ENCODE results near the gene THEM5. TPM values are rescaled to one million over a fixed set of nuclear protein-coding genes. Genes with fewer than 3 reads are reported as not detected.
"Not testable (repeated sequence)": the region's sequence is repeated elsewhere in the genome, so short reads cannot be mapped to it uniquely, and the experiment has no call there.

THEM5 gene
- total RNA-seq, 1 donor from 2014 or later, result not detected

DNA sequence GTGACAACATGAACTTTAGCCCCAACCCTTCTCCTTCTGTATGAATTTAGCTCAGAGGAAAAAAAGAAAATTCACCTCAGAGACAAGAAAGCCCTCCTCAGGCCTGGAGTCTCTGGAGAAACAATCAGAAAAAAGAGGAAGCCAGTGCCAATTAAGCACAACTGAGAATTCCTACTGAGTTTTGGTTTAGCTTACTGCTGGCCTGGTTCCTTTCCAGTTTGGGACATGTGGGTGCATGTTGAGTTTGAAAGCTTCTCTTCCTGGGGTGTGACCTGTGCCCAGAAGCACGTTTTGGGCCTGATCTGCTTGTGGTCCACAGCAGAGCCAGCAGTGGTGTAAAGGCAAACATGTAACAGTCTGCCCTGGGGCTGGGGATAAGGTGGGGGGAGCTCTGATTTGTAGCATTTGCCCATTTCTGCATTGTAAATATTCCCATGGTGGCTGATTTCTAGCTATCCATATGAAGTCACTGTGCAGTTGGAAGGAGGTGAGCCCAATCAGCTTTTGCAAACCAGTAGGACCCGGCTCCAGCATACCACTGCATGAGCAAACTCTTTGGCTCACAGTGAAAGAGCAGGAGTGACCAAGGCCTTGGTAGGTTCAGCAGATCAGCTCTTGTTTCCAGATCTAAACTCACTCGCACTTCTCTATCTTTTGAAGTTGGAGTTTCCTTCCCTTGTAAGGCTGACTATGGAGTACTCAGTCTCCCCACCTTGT, 4.7 kb upstream of the THEM5 start:
- Histone ChIP-seq H3K4me3 (ENCODE audit: low read length in 3 of 3) (no peak overlapping the region), H3K9me3 (ENCODE audit: control insufficient read depth in 3 of 3, low read length in 3 of 3) (no peaks in the 10 kb centered on the region), H3K9ac (ENCODE audit: low read depth in 1 of 3, low read length in 3 of 3) (no peak overlapping the region), H3K27ac (ENCODE audit: low read depth, low read length) (no peak overlapping the region), H3K27me3 (ENCODE audit: control insufficient read depth in 3 of 3, insufficient read depth in 3 of 3, low read length in 3 of 3) (peaks cover 0 to 5% (median 4%) of the 10 kb centered on the region in 3 donors), H3K36me3 (ENCODE audit: control insufficient read depth in 3 of 3, insufficient read depth in 3 of 3, low read length in 3 of 3) (no peaks in the 10 kb centered on the region), H3K4me1 (ENCODE audit: control insufficient read depth in 3 of 3, insufficient read depth in 3 of 3, low read length in 3 of 3) (no peaks in the 10 kb centered on the region)

DNA sequence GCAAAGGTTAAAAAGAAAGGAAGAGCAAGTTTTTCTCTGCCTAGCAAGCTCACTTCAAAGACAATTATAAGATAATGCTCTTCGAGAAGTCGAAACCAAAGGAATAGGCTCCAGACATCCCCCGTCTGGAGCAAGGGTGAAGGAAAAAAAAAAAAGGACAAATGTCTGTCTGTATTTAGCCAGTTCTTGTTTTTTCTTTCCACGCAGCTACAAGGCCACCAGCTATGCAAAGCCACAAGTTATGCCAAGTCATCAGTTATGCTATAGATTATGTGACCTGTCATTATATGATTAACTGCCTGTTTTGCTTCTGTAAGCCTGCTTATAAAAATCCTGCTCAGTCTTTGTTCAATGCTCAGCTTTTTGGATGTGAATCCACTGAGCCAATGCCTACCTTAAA, 2.4 kb upstream of the THEM5 start:
- H3K4me3 ChIP-seq (ENCODE audit: low read length in 3 of 3), result no peak overlapping the region
- H3K9me3 ChIP-seq (ENCODE audit: control insufficient read depth in 3 of 3, low read length in 3 of 3), result no peaks in the 10 kb centered on the region
- no peak overlapping the region for H3K27ac ChIP-seq (ENCODE audit: low read depth, low read length)
- H3K36me3 ChIP-seq (ENCODE audit: control insufficient read depth in 3 of 3, insufficient read depth in 3 of 3, low read length in 3 of 3), result no peaks in the 10 kb centered on the region
- peaks cover 0 to 21% (median 20%) of the 10 kb centered on the region in 3 donors for H3K27me3 ChIP-seq (ENCODE audit: control insufficient read depth in 3 of 3, insufficient read depth in 3 of 3, low read length in 3 of 3)
- no peaks in the 10 kb centered on the region for H3K4me1 ChIP-seq (ENCODE audit: control insufficient read depth in 3 of 3, insufficient read depth in 3 of 3, low read length in 3 of 3)
- H3K9ac ChIP-seq (ENCODE audit: low read depth in 1 of 3, low read length in 3 of 3), result no peak overlapping the region

DNA sequence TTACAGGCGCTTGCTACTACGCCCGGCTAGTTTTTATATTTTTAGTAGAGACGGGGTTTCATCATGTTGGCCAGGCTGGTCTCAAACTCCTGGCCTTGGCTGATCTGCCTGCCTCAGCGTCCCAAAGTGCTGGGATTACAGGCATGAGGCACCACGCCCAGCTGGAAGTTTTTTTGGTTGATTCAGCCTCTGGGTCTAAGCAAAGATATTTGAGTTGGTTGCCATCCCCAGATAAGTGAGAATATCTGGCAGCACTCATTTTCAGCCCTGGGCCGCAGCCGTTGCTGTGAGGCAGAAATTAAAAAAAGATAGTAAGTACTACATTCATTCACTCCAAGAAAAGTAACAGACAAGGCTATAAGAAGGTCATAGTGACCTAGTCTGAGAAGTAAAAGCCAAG, 2.0 kb upstream of the THEM5 start:
- H3K9ac ChIP-seq (ENCODE audit: low read depth in 1 of 3, low read length in 3 of 3); H3K36me3 ChIP-seq (ENCODE audit: control insufficient read depth in 3 of 3, insufficient read depth in 3 of 3, low read length in 3 of 3); H3K27ac ChIP-seq (ENCODE audit: low read depth, low read length); H3K4me3 ChIP-seq (ENCODE audit: low read length in 3 of 3); H3K4me1 ChIP-seq (ENCODE audit: control insufficient read depth in 3 of 3, insufficient read depth in 3 of 3, low read length in 3 of 3); H3K9me3 ChIP-seq (ENCODE audit: control insufficient read depth in 3 of 3, low read length in 3 of 3): not testable (repeated sequence)
- peaks cover 0 to 23% (median 23%) of the 10 kb centered on the region in 3 donors for H3K27me3 ChIP-seq (ENCODE audit: control insufficient read depth in 3 of 3, insufficient read depth in 3 of 3, low read length in 3 of 3)

GRCh38 chr1:151854658-151855057, 1.1 kb upstream of the THEM5 start:
- Histone ChIP-seq H3K9me3 (ENCODE audit: control insufficient read depth in 3 of 3, low read length in 3 of 3) (no peaks in the 10 kb centered on the region), H3K9ac (ENCODE audit: low read depth in 1 of 3, low read length in 3 of 3) (no peak overlapping the region), H3K4me1 (ENCODE audit: control insufficient read depth in 3 of 3, insufficient read depth in 3 of 3, low read length in 3 of 3) (no peaks in the 10 kb centered on the region), H3K36me3 (ENCODE audit: control insufficient read depth in 3 of 3, insufficient read depth in 3 of 3, low read length in 3 of 3) (no peaks in the 10 kb centered on the region), H3K4me3 (ENCODE audit: low read length in 3 of 3) (no peak overlapping the region), H3K27ac (ENCODE audit: low read depth, low read length) (no peak overlapping the region), H3K27me3 (ENCODE audit: control insufficient read depth in 3 of 3, insufficient read depth in 3 of 3, low read length in 3 of 3) (peaks cover 0 to 31% (median 26%) of the 10 kb centered on the region in 3 donors)

DNA sequence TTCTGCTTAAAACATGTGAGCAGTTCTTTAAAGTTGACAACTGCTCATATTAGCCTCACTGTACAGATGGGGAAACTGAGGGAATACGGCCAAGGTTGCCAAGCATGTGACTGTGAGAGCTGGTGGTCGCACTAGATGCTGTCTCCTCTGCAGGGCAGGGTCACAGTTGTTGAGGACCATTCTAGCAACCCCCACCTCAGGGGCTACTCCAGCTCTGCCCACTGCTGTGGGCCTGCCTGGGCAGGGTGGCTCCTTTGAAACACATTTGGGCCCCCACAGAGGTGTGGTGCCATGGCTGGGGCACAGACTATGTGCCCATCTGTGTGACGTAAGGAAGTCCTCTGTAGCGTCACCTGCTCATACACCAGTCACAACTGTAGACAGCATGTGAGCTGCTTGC, 779 bp downstream of the THEM5 start:
- Histone ChIP-seq H3K9ac (ENCODE audit: low read depth in 1 of 3, low read length in 3 of 3) (no peak overlapping the region), H3K4me3 (ENCODE audit: low read length in 3 of 3) (no peak overlapping the region), H3K4me1 (ENCODE audit: control insufficient read depth in 3 of 3, insufficient read depth in 3 of 3, low read length in 3 of 3) (no peaks in the 10 kb centered on the region), H3K27me3 (ENCODE audit: control insufficient read depth in 3 of 3, insufficient read depth in 3 of 3, low read length in 3 of 3) (peaks cover 4 to 41% (median 34%) of the 10 kb centered on the region in 3 donors), H3K9me3 (ENCODE audit: control insufficient read depth in 3 of 3, low read length in 3 of 3) (no peaks in the 10 kb centered on the region), H3K36me3 (ENCODE audit: control insufficient read depth in 3 of 3, insufficient read depth in 3 of 3, low read length in 3 of 3) (no peaks in the 10 kb centered on the region), H3K27ac (ENCODE audit: low read depth, low read length) (no peak overlapping the region)

DNA sequence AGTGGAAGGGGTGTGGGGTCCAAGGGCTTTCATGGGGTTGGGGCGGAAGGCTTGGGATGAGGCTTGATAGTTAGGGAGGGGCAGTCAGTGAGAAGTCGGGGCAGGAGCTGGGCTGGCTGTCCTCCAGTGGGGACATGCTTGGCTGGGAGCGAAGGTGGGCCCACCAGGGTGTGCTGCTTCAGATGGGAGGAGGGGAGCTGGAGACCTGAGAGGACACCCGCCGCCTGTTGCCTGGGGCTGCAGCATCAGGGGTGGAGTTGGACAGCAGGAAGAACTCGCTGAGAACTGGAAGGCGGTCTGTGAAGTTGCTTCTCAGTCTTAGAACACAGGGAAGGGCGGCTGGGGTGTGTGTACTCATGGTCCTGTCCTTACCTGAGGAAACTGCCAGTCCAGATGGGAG, 1.6 kb downstream of the THEM5 start:
- H3K4me1 ChIP-seq (ENCODE audit: control insufficient read depth in 3 of 3, insufficient read depth in 3 of 3, low read length in 3 of 3), result no peaks in the 10 kb centered on the region
- H3K9me3 ChIP-seq (ENCODE audit: control insufficient read depth in 3 of 3, low read length in 3 of 3), result no peaks in the 10 kb centered on the region
- H3K27me3 ChIP-seq (ENCODE audit: control insufficient read depth in 3 of 3, insufficient read depth in 3 of 3, low read length in 3 of 3), result peaks cover 4 to 42% (median 34%) of the 10 kb centered on the region in 3 donors
- no peak overlapping the region for H3K4me3 ChIP-seq (ENCODE audit: low read length in 3 of 3)
- no peak overlapping the region for H3K9ac ChIP-seq (ENCODE audit: low read depth in 1 of 3, low read length in 3 of 3)
- H3K27ac ChIP-seq (ENCODE audit: low read depth, low read length), result no peak overlapping the region
- no peaks in the 10 kb centered on the region for H3K36me3 ChIP-seq (ENCODE audit: control insufficient read depth in 3 of 3, insufficient read depth in 3 of 3, low read length in 3 of 3)

DNA sequence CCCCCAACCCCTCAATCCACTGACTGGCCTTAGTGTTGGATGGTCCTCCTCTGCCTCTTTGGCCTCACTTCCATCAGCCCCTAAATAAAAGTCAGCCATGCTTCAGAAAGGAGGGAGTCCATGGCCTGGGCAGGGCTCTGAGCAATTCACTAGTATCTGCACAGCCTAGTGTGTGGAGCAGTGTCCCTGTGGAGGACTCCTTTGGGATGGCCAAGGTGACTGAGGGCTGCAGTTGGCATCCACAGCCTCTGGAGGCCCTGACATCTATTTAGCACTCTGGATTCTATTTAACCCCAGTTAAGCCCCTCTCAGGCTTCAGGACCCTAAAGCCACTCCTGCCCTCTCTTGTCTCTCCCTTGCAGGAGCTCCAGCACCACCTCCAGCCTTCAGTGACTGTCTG, 3.6 kb downstream of the THEM5 start:
- Histone ChIP-seq H3K9me3 (ENCODE audit: control insufficient read depth in 3 of 3, low read length in 3 of 3) (no peaks in the 10 kb centered on the region), H3K27me3 (ENCODE audit: control insufficient read depth in 3 of 3, insufficient read depth in 3 of 3, low read length in 3 of 3) (peaks cover 4 to 46% (median 34%) of the 10 kb centered on the region in 3 donors), H3K27ac (ENCODE audit: low read depth, low read length) (no peak overlapping the region), H3K4me1 (ENCODE audit: control insufficient read depth in 3 of 3, insufficient read depth in 3 of 3, low read length in 3 of 3) (no peaks in the 10 kb centered on the region), H3K36me3 (ENCODE audit: control insufficient read depth in 3 of 3, insufficient read depth in 3 of 3, low read length in 3 of 3) (no peaks in the 10 kb centered on the region), H3K4me3 (ENCODE audit: low read length in 3 of 3) (no peak overlapping the region), H3K9ac (ENCODE audit: low read depth in 1 of 3, low read length in 3 of 3) (no peak overlapping the region)

GRCh38 chr1:151849126-151849525, 4.4 kb downstream of the THEM5 start:
- Histone ChIP-seq H3K4me1 (ENCODE audit: control insufficient read depth in 3 of 3, insufficient read depth in 3 of 3, low read length in 3 of 3) (no peaks in the 10 kb centered on the region), H3K9ac (ENCODE audit: low read depth in 1 of 3, low read length in 3 of 3) (no peak overlapping the region), H3K27ac (ENCODE audit: low read depth, low read length) (no peak overlapping the region), H3K36me3 (ENCODE audit: control insufficient read depth in 3 of 3, insufficient read depth in 3 of 3, low read length in 3 of 3) (no peaks in the 10 kb centered on the region), H3K4me3 (ENCODE audit: low read length in 3 of 3) (no peak overlapping the region), H3K27me3 (ENCODE audit: control insufficient read depth in 3 of 3, insufficient read depth in 3 of 3, low read length in 3 of 3) (peaks cover 8 to 46% (median 34%) of the 10 kb centered on the region in 3 donors), H3K9me3 (ENCODE audit: control insufficient read depth in 3 of 3, low read length in 3 of 3) (no peaks in the 10 kb centered on the region)

GRCh38 chr1:151847867-151848596, 5.5 kb downstream of the THEM5 start:
- no peak overlapping the region for H3K9ac ChIP-seq (ENCODE audit: low read depth in 1 of 3, low read length in 3 of 3)
- H3K4me1 ChIP-seq (ENCODE audit: control insufficient read depth in 3 of 3, insufficient read depth in 3 of 3, low read length in 3 of 3), result no peaks in the 10 kb centered on the region
- no peak overlapping the region for H3K27ac ChIP-seq (ENCODE audit: low read depth, low read length)
- H3K4me3 ChIP-seq (ENCODE audit: low read length in 3 of 3), result no peak overlapping the region
- H3K9me3 ChIP-seq (ENCODE audit: control insufficient read depth in 3 of 3, low read length in 3 of 3), result no peaks in the 10 kb centered on the region
- no peaks in the 10 kb centered on the region for H3K36me3 ChIP-seq (ENCODE audit: control insufficient read depth in 3 of 3, insufficient read depth in 3 of 3, low read length in 3 of 3)
- H3K27me3 ChIP-seq (ENCODE audit: control insufficient read depth in 3 of 3, insufficient read depth in 3 of 3, low read length in 3 of 3), result peaks cover 8 to 40% (median 31%) of the 10 kb centered on the region in 3 donors

DNA sequence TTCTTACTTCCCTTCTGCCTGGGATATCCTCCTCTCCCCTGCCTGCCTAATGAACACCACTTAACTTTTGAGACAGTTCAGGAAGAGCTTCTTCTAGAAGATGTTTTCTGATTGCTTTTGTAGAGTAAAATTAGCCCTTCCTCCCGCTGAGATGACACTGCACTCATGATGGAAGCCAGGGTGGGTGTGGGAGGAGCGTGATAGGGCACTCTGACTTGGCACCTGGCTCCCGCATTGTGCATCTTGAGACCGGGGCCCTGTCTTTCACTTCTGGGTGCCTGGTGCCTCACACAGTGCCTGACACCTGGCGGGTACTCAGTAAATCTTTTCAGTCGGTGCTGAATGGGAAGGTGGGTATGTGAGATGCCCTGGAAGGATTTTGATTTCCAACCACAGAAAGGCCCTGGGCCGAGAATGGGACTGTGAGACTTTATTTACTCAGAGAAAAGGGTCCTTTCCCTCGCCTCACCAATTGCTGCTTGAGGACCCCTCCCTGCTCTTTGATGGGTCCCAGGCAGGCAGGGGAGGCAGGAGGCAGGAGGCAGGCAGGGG, 6.8 kb downstream of the THEM5 start:
- H3K9me3 ChIP-seq (ENCODE audit: control insufficient read depth in 3 of 3, low read length in 3 of 3), result no peaks in the 10 kb centered on the region
- H3K4me1 ChIP-seq (ENCODE audit: control insufficient read depth in 3 of 3, insufficient read depth in 3 of 3, low read length in 3 of 3), result no peaks in the 10 kb centered on the region
- no peak overlapping the region for H3K9ac ChIP-seq (ENCODE audit: low read depth in 1 of 3, low read length in 3 of 3)
- H3K27ac ChIP-seq (ENCODE audit: low read depth, low read length), result no peak overlapping the region
- no peaks in the 10 kb centered on the region for H3K36me3 ChIP-seq (ENCODE audit: control insufficient read depth in 3 of 3, insufficient read depth in 3 of 3, low read length in 3 of 3)
- no peak overlapping the region for H3K4me3 ChIP-seq (ENCODE audit: low read length in 3 of 3)
- H3K27me3 ChIP-seq (ENCODE audit: control insufficient read depth in 3 of 3, insufficient read depth in 3 of 3, low read length in 3 of 3), result peaks cover 8 to 31% (median 19%) of the 10 kb centered on the region in 3 donors
